Measurements from ENCODE around the gene FZD4. TPM values are rescaled to one million over a fixed set of nuclear protein-coding genes. Genes with fewer than 3 reads are reported as not detected.

The FZD4 gene
- total RNA-seq, 1 experiment from 2014 or later = 4.4 TPM

DNA sequence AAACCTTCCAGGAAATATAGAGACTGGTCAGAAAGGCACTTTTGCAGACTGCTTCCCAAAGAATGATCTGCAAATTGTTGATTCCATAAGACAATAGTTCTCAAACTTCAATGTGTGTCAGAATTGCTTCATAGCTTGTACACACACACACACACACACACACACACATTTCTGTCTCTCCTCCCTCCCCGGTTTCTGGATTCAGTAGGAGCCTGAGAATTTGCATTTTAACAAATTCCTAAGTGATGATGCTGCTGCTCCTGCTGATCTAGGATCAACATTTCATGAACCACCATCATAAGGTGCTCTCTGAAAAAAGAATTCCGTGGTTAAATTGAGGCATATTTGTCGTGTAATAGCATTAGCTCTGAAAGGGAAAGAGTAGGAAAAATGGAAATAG lies 35.3 kb upstream of the FZD4 start:
- BruUV-seq (replicated peaks) = no TSS peak
- Histone ChIP-seq H3K36me3 (ENCODE audit: control insufficient read depth in 1 of 2, insufficient read depth in 2 of 2, low read length in 2 of 2) (no peaks in the 10 kb centered on the region), H4K20me1 (ENCODE audit: insufficient read depth) (no peaks in the 10 kb centered on the region), H3K4me2 (ENCODE audit: low read length) (peak overlapping the region; percentile 12; the same call in 1 of the 2 replicates), H3K9me2 (ENCODE audit: insufficient read depth) (no peaks in the 10 kb centered on the region), H3K4me3 (replicated peaks in 1 of 2; ENCODE audit: low read depth in 1 of 2, low read length in 2 of 2) (no peak overlapping the region), H3K4me1 (ENCODE audit: control insufficient read depth in 1 of 2, insufficient read depth in 2 of 2, low read length in 2 of 2) (peaks cover 4 to 6% of the 10 kb centered on the region in 2 experiments; a peak in 2 of 4 replicates), H3K9ac (ENCODE audit: low read length) (no peak overlapping the region), H3K79me2 (ENCODE audit: insufficient read depth, low read length) (no peaks in the 10 kb centered on the region), H3K27me3 (ENCODE audit: insufficient read depth, low read length) (no peaks in the 10 kb centered on the region), H2AFZ (ENCODE audit: low read depth, low read length, poor library complexity, severe bottlenecking) (no peak overlapping the region), H3K9me3 (ENCODE audit: control insufficient read depth in 1 of 2, insufficient read depth in 1 of 2, low read depth in 1 of 2, low read length in 2 of 2) (no peaks in the 10 kb centered on the region), H3K27ac (ENCODE audit: low read depth, low read length) (no peak overlapping the region)
- DNase-seq (ENCODE audit: low read depth, low spot score) = peak; percentile 22
- ChIA-PET RAD21 (ENCODE audit: low non-redundant PET in 1 of 2, low total read pairs in 2 of 2, uncharacterized antibody in 2 of 2, unreplicated experiment in 2 of 2) (no interaction called here), CTCF (no interaction called here), POLR2A (no interaction called here)
- intact Hi-C loops (cut with micrococcal nuclease) = no loop called here
- peak; percentile 55 for ATAC-seq
- TF ChIP-seq CTCF (IDR thresholded peaks at IDR 0.05 in 2 of 3, conservative IDR thresholded peaks at IDR 0.05 in 1 of 3; ENCODE audit: borderline replicate concordance in 1 of 3, insufficient read depth in 1 of 3, low read depth in 2 of 3, low read length in 2 of 3) = no peak
- peak; percentile 25; the same call in 1 of the 2 replicates for TF ChIP-seq FOSL1 (IDR thresholded peaks at IDR 0.05; ENCODE audit: low read depth)
- TF ChIP-seq ATF3 (IDR thresholded peaks at IDR 0.05) = no peak

DNA sequence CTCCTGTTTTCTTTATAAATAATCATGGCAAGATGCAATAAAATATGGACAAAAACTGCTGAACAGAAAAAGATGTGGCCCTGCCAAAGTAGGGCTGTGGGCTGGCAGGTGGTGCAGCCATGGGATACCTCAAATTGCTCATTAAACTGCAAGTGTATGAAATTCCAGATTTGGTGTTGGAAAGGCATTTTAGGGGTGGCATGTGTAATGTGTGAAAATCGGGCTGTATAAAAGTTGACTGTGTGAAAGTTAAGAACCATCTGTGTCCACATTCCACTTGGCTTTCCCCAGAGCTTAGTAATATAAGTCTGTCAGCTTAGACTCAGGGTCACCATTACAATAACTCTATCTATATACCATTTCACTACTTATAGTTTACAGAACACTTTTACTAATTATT lies 34.8 kb upstream of the FZD4 start:
- RAD21 ChIA-PET (ENCODE audit: low non-redundant PET in 1 of 2, low total read pairs in 2 of 2, uncharacterized antibody in 2 of 2, unreplicated experiment in 2 of 2) = no interaction called here
- no peak overlapping the region for H3K4me3 ChIP-seq (replicated peaks in 1 of 2; ENCODE audit: low read depth in 1 of 2, low read length in 2 of 2)
- DNase-seq (ENCODE audit: low read depth, low spot score) (no peak), ATAC-seq (no peak)
- no peaks in the 10 kb centered on the region for H3K27me3 ChIP-seq (ENCODE audit: insufficient read depth, low read length)
- H3K4me2 ChIP-seq (ENCODE audit: low read length) = no peak overlapping the region
- no peaks in the 10 kb centered on the region for H3K9me3 ChIP-seq (ENCODE audit: control insufficient read depth in 1 of 2, insufficient read depth in 1 of 2, low read depth in 1 of 2, low read length in 2 of 2)
- H3K79me2 ChIP-seq (ENCODE audit: insufficient read depth, low read length) = no peaks in the 10 kb centered on the region
- CTCF ChIA-PET = no interaction called here
- H3K9ac ChIP-seq (ENCODE audit: low read length) = no peak overlapping the region
- intact Hi-C loops (cut with micrococcal nuclease) = no loop called here
- no peaks in the 10 kb centered on the region for H3K9me2 ChIP-seq (ENCODE audit: insufficient read depth)
- H2AFZ ChIP-seq (ENCODE audit: low read depth, low read length, poor library complexity, severe bottlenecking) = no peak overlapping the region
- no peaks in the 10 kb centered on the region for H3K36me3 ChIP-seq (ENCODE audit: control insufficient read depth in 1 of 2, insufficient read depth in 2 of 2, low read length in 2 of 2)
- POLR2A ChIA-PET = no interaction called here
- peaks cover 4 to 6% of the 10 kb centered on the region in 2 experiments; a peak in 2 of 4 replicates for H3K4me1 ChIP-seq (ENCODE audit: control insufficient read depth in 1 of 2, insufficient read depth in 2 of 2, low read length in 2 of 2)
- H3K27ac ChIP-seq (ENCODE audit: low read depth, low read length) = no peak overlapping the region
- no TSS peak for BruUV-seq (replicated peaks)
- TF ChIP-seq RAD21 (IDR thresholded peaks at IDR 0.05; ENCODE audit: low read depth) (no peak), CBX3 (IDR thresholded peaks at IDR 0.05; ENCODE audit: low read depth) (no peak), EZH2phosphoT487 (IDR thresholded peaks at IDR 0.05; ENCODE audit: borderline replicate concordance) (no peak)
- H4K20me1 ChIP-seq (ENCODE audit: insufficient read depth) = no peaks in the 10 kb centered on the region
